Measurements from ENCODE around the gene TSPAN14. TPM values are rescaled to one million over a fixed set of nuclear protein-coding genes. Genes with fewer than 3 reads are reported as not detected.

Gene TSPAN14
- total and polyA plus RNA-seq, 2 of the 8 experiments (the other 6 are each of a cell fraction or from before 2014, with no cell fraction given), result 47.4 to 57.8 TPM

- Histone ChIP-seq H2BK5ac (ENCODE audit: low read depth, low read length) (no peak overlapping the region), H2AFZ (ENCODE audit: low read length) (no peak overlapping the region), H3K4ac (replicated peaks; ENCODE audit: insufficient read length, low read depth, low read length) (no peak overlapping the region), H3K27me3 (replicated peaks in 1 of 4; ENCODE audit: control insufficient read depth in 3 of 4, extremely low read depth in 1 of 4, insufficient read depth in 3 of 4, low read length in 3 of 4) (no peaks in the 10 kb centered on the region), H2BK12ac (ENCODE audit: low read depth, low read length) (no peak overlapping the region), H3K9ac (replicated peaks in 1 of 4; ENCODE audit: extremely low read depth in 1 of 4, low read depth in 3 of 4, low read length in 3 of 4) (no peak overlapping the region), H3K36me3 (ENCODE audit: control insufficient read depth in 2 of 4, insufficient read depth in 4 of 4, low read length in 3 of 4) (peaks cover 6 to 36% (median 18%) of the 10 kb centered on the region in 4 experiments), H3K4me3 (ENCODE audit: extremely low read depth in 1 of 4, insufficient read depth in 2 of 4, low read depth in 3 of 4, low read length in 4 of 4) (no peak overlapping the region), H3K4me1 (replicated peaks in 1 of 4; ENCODE audit: control insufficient read depth in 3 of 4, insufficient read depth in 4 of 4, low read length in 3 of 4) (peaks cover 0 to 2% (median 0%) of the 10 kb centered on the region in 4 experiments; a peak in 3 of 7 replicates), H3K23me2 (ENCODE audit: low read depth, low read length) (no peaks in the 10 kb centered on the region), H2BK20ac (ENCODE audit: low read length) (no peak overlapping the region), H4K91ac (replicated peaks; ENCODE audit: insufficient read length, low read length) (no peak overlapping the region), H3K79me1 (ENCODE audit: low read depth, low read length) (no peaks in the 10 kb centered on the region), H3K23ac (ENCODE audit: insufficient read length) (no peak overlapping the region), H3K79me2 (ENCODE audit: control insufficient read depth in 1 of 2, insufficient read depth in 2 of 2, low read length in 2 of 2) (no peaks in the 10 kb centered on the region), H3K18ac (ENCODE audit: extremely low read depth, low read length) (no peak overlapping the region), H4K8ac (ENCODE audit: extremely low read depth, insufficient read depth, low read length) (no peak overlapping the region), H2BK120ac (replicated peaks; ENCODE audit: low read depth, low read length) (no peak overlapping the region), H4K5ac (ENCODE audit: insufficient read length, low read depth, low read length) (no peak overlapping the region), H3K27ac (ENCODE audit: low read depth, low read length) (no peak overlapping the region), H3K9me3 (ENCODE audit: insufficient read depth in 2 of 2, low read depth in 1 of 2, low read length in 1 of 2) (no peaks in the 10 kb centered on the region), H3K56ac (replicated peaks; ENCODE audit: insufficient read length, low read depth, low read length) (no peak overlapping the region), H2BK15ac (ENCODE audit: low read length) (no peak overlapping the region), H4K20me1 (replicated peaks in 1 of 2; ENCODE audit: control insufficient read depth in 1 of 2, insufficient read depth in 2 of 2, low read length in 2 of 2) (peaks cover 1 to 3% of the 10 kb centered on the region in 2 experiments), H2AK5ac (ENCODE audit: low read depth, low read length) (no peak overlapping the region), H3K4me2 (ENCODE audit: insufficient read depth in 1 of 2, low read depth in 2 of 2, low read length in 2 of 2) (no peak overlapping the region), H3K14ac (ENCODE audit: insufficient read length) (no peak overlapping the region)
- WGBS, 2 experiments (ENCODE audit: extremely low coverage in 1 of 2, insufficient coverage in 1 of 2, insufficient read length in 1 of 2, insufficient replicate concordance in 2 of 2, low coverage in 1 of 2, low lambda C conversion rate in 2 of 2, missing lambda C conversion rate in 1 of 2), result 88% methylated on average over 12 of the region's 12 CpGs; no CpG with 5 or more reads in 1 of the 2 experiments
- CTCF ChIA-PET (ENCODE audit: partially characterized antibody), result interaction anchor here (1.0 to 21.9 kb wide), 4 partner anchors 11 to 138 kb away, joined by 3 to 1263 read pairs (median 18); partner anchors contain the start of gene TSPAN14
- DNase-seq (ENCODE audit: low read depth in 1 of 2, low spot score in 2 of 2) (no peak), FAIRE-seq (no peak)
- POLR2A ChIA-PET (ENCODE audit: partially characterized antibody), result no interaction called here
- TF ChIP-seq EP300 (IDR thresholded peaks at IDR 0.05; ENCODE audit: borderline replicate concordance in 1 of 2, low read depth in 2 of 2, low read length in 2 of 2) (no peak), ATF3 (IDR thresholded peaks at IDR 0.05; ENCODE audit: insufficient read depth, low read depth, low read length) (no peak), E2F6 (IDR thresholded peaks at IDR 0.05) (no peak), USF2 (IDR thresholded peaks at IDR 0.05; ENCODE audit: low read length) (no peak), SP4 (IDR thresholded peaks at IDR 0.05; ENCODE audit: low read length) (no peak), CTCF (IDR thresholded peaks at IDR 0.05; ENCODE audit: control extremely low read depth in 1 of 3, insufficient read depth in 1 of 3, low read depth in 1 of 3, low read length in 3 of 3) (no peak), EGR1 (IDR thresholded peaks at IDR 0.05; ENCODE audit: borderline replicate concordance, low read depth, low read length) (no peak)
These were observed 61.8 kb downstream of the TSPAN14 start for GRCh38 chr10:80515941-80516340.
